ENCODE results near the gene YTHDF1.

The YTHDF1 gene

DNA sequence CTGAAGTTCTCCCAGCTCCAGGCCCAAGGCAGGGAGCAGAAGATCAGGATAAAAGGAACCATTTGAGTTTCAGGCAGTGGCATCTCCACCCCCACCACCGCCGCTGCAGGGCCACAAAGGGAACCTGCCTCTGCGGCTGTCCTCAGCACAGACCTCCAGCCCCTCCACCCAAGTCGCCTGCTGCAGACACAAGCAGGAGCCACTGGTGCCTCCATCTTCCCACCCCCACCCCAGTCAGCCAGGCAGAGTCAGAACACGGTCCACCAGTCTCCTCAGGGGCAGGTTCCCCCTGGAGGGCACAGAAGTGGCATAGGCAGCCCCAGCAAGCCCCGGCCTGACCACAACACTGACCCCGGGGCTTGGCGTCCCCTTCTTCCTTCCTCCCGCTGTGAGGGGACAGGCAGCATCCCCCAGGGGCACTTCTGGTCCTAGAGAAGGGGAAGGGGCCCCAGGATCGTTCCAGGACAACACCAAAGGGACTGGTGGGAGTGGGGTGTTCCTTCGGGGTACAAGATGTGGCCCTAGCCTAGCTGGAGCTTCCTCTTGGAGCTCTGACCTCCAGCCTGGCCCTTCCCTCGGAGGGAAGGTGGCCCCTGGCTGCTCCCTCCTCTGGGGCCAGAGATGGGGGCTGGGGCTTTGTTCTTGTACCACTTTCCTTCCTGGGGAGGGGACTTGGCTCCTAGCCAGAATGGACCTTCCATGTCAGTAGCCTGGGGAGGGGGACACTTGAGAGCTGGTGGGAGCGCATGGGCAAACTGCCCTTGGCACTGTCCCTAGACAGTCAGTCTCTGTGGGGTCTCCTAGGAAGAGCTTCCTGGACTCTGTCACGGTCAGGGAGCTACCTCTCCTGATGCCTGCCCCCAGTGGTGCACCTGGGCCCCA lies 36.0 kb downstream of the YTHDF1 start:
- ATAC-seq: no peak
- H3K27ac Mint-ChIP-seq: no peak overlapping the region
- no peaks in the 10 kb centered on the region for H3K9me3 Mint-ChIP-seq
- H3K4me3 Mint-ChIP-seq: peak overlapping the region; percentile 53
- H3K4me1 Mint-ChIP-seq: peaks cover 28% of the 10 kb centered on the region
- H3K36me3 Mint-ChIP-seq: peaks cover 10% of the 10 kb centered on the region
- DNase-seq (ENCODE audit: low spot score in 2 of 2): no peak

DNA sequence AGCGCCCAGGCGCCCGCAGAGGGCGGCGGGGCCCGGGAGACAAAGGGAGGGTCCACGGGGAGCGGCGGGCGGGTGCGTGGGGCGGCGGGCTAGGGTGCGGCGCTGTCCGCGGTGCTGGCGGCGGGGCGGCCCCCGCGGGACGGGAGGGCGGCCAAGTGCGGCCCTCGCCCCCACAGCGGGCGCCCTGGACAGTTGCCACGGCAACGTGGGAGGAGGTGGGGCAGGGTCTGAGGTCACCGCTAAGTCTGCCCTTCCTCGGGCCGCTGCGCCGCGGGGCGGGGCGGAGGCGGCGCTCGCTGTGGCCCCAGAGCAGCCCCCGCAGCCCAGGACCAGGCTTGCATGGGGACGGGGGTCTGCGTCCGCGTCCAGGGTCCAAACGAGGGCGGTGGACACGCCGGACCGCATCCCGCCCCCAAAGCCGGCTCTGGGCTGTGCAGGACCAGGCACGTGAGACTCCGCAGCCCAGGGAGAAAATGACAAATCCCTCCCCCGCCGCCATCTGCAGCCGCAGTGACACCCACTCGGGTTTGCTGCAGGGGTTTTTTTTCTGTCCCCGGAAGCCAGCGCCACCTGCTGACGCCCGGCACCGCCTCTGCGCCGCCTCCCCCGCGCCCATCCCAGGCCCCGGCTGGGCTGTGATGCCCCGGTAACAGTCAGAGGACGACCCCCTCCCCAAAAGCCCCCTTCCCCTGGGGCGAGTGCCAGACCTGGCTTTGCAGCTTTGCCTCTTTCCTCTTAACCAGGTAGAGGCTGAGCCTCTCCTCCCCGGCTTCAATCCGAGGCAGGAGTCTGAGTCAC lies 36.8 kb downstream of the YTHDF1 start:
- Mint-ChIP-seq H3K9me3 (no peaks in the 10 kb centered on the region), H3K36me3 (peaks cover 10% of the 10 kb centered on the region)

DNA sequence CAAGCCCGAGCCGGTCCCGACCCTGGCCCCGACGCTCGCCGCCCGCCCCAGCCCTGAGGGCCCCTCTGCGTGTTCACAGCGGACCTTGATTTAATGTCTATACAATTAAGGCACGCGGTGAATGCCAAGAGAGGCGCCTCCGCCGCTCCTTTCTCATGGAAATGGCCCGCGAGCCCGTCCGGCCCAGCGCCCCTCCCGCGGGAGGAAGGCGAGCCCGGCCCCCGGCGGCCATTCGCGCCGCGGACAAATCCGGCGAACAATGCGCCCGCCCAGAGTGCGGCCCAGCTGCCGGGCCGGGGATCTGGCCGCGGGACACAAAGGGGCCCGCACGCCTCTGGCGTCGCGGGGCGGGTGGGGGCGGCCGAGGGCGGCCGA lies 37.5 kb downstream of the YTHDF1 start:
- no peak overlapping the region for H3K27ac Mint-ChIP-seq
- ATAC-seq: no peak
- peaks cover 28% of the 10 kb centered on the region for H3K4me1 Mint-ChIP-seq
- DNase-seq (ENCODE audit: low spot score in 2 of 2): no peak
- H3K9me3 Mint-ChIP-seq: no peaks in the 10 kb centered on the region
- no peak overlapping the region for H3K4me3 Mint-ChIP-seq
- peaks cover 10% of the 10 kb centered on the region for H3K36me3 Mint-ChIP-seq

More for the DNA sequence above, 36.8 kb downstream of the YTHDF1 start:
- Mint-ChIP-seq H3K27ac (no peak overlapping the region), H3K4me3 (peak overlapping the region; percentile 53), H3K4me1 (peaks cover 28% of the 10 kb centered on the region)
- DNase-seq (ENCODE audit: low spot score in 2 of 2) (peak; percentile 57 to 81), ATAC-seq (peak; percentile 62)

DNA sequence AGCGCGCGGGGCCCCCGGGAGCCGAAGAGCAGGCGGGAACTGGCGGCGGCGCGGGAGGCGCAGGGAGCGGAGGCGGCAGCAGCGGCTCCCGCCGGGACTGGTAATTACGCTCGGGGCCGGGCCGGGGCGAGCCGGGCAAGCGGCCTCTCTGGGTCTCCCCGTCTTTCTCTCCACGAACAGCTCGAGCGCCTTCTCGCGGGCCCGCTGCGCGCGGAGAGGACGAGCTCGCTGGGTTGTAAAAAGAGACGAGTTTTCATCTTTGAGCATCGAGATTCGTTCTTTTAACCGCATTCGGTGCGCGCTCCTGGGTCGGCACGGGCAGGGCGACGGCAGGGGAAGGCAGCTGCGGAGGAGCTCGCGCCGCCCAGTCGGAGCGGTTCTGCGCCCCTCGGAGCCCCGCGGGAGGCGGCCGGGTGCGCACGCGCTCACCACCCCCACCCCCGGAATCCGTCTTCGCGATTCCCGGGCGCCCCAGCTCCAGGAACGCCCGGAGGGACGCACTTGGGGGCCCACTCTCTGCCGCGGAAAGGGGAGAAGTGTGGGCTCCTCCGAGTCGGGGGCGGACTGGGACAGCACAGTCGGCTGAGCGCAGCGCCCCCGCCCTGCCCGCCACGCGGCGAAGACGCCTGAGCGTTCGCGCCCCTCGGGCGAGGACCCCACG lies 38.0 kb downstream of the YTHDF1 start:
- ATAC-seq (no peak), DNase-seq (ENCODE audit: low spot score in 2 of 2) (no peak)
- no peaks in the 10 kb centered on the region for H3K9me3 Mint-ChIP-seq
- H3K36me3 Mint-ChIP-seq: peaks cover 10% of the 10 kb centered on the region
- no peak overlapping the region for H3K27ac Mint-ChIP-seq
- H3K4me3 Mint-ChIP-seq: peak overlapping the region; percentile 43
- peaks cover 28% of the 10 kb centered on the region for H3K4me1 Mint-ChIP-seq

DNA sequence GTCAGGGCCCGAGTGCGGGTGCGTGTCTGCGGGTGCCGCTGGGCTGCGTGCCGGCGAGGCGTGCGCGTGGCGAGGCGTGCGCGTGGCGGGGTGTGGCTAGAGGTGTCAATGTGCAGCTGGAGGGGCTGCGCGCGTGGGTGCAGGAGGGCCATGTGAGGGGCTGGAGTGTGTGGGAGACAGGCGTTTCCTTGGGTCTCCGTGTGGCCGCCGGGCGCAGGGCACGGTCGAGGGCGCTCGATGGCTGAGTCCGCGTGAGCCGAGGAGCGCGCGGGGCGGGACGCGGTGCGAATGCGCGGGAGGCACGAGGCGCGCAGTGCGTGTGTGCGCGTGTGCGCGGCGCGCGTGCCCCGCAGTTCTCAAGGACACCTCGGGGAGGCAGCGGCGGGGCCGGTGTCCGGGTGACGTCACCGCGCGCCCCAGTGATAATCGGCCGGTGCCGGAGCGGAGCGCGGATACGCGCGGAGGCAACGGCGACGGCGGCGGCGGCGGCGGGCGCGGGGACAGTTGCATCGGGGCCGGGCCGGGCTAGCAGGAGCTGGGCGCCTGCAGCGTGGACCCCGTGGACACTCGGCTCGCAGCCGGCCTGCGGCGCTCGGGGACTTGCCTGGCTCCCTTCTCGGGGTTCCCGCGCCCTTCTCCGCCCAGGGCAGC lies 38.7 kb downstream of the YTHDF1 start:
- Mint-ChIP-seq H3K27ac (no peak overlapping the region), H3K4me1 (peaks cover 28% of the 10 kb centered on the region), H3K4me3 (peak overlapping the region; percentile 49), H3K9me3 (no peaks in the 10 kb centered on the region), H3K36me3 (peaks cover 10% of the 10 kb centered on the region)
- DNase-seq (ENCODE audit: low spot score in 2 of 2) (no peak), ATAC-seq (no peak)

DNA sequence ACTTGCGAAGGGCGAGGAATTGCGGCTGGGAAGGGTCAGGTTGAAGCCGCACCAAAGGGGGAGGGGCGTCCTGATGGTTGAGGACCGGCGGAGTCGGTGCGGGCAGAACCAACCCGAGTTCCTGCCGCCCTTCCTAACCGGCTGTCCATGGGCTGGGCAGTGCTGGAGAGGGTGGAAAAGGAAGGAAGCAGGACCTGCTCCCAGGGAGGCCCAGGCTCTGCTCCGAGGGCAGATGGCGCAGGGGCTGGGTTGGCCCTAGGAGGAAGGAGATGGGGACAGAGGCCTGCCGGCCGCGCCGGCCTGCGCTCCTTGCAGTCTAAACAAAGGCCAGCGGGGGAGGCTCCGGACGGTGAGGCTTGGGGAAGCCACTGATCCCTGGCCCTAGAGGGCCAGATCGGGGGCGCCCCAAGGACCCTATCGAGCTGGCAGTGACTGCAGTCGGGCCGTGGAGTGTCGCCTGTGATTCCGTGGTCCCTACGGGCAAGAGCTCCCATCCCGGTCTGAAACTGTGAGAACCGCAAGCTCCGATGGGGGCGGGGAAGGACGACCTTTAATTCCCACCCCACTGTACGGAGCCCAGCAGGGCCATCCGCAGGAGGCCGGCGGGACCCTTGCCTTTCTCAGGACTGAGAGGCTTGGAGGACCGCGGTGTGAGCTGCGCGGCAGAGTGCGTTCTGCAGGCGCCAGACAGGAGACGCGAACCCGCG lies 39.4 kb downstream of the YTHDF1 start:
- peak overlapping the region; percentile 49 for H3K4me3 Mint-ChIP-seq
- peak overlapping the region; percentile 26 for H3K27ac Mint-ChIP-seq

DNA sequence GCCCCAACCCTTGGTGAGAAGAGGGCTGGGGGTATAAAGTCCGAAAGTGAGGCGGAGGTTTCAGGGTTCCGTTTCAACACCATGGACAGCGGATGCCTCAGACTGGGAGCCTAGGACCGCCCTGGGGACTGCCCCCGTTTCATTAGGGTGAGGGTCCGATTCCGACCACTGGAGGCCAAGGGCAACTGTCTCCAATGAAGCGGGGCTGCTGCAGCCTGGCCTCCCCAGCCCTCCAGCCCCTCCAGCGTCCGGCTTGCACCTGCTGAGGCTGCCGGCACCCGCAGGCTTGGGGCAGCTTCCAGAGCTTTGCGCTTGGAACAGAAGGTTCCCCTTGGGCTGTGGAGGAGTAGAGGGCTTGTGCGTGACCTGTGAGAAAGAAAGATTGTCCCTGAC lies 39.9 kb downstream of the YTHDF1 start:
- Mint-ChIP-seq H3K4me1 (peaks cover 28% of the 10 kb centered on the region), H3K36me3 (peaks cover 10% of the 10 kb centered on the region), H3K4me3 (peak overlapping the region; percentile 49), H3K9me3 (no peaks in the 10 kb centered on the region), H3K27ac (peak overlapping the region; percentile 26)
- no peak for DNase-seq (ENCODE audit: low spot score in 2 of 2)
- ATAC-seq: no peak

More for the DNA sequence above, 39.4 kb downstream of the YTHDF1 start:
- H3K36me3 Mint-ChIP-seq: peaks cover 10% of the 10 kb centered on the region
- no peaks in the 10 kb centered on the region for H3K9me3 Mint-ChIP-seq
- no peak for ATAC-seq
- no peak for DNase-seq (ENCODE audit: low spot score in 2 of 2)
- peaks cover 33% of the 10 kb centered on the region for H3K4me1 Mint-ChIP-seq

DNA sequence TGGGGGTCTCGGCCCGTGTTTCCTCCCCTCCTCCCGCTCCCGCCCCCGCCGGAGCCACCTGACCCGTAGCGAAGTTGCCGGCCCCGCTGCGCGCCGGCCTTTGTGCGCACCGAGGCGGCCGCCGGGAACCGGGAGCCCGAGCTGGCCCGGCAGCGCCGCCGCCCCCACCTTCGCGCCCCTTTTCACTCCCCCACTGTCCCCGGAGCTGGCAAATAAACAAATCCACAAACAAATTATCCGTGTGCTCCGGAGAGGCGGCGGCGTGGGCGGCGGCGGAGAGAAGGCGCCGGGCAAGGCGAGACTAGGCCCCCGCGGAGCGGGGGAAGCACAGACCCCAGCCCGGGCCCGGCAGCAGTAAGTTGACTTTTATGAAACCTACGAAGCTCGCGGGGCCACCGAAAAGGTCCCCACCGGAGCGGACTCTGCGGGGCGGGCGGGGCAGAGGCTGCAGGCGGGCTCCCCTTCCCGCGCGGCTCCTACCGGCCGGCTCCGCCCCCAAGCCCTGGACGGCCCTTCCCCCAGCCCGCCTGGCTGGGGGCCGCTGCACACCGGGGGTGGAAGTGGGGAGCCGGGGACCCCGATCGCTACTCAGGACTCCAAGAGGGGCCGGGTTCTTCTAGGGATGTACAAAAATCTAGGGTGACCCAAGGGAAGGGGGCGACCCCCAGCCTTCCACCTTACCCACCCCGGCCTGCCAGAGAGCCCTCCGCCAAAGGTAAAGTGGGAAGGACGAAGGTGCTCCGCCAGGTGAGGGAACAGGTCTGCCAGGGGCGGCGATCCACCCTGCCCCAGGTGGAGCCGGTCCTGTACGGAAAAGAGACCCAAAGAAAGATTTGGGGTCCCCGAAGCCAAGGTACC lies 40.7 kb downstream of the YTHDF1 start:
- no peak for ATAC-seq
- Mint-ChIP-seq H3K27ac (no peak overlapping the region), H3K4me3 (no peak overlapping the region), H3K36me3 (peaks cover 10% of the 10 kb centered on the region), H3K9me3 (no peaks in the 10 kb centered on the region), H3K4me1 (peaks cover 22% of the 10 kb centered on the region)
- no peak for DNase-seq (ENCODE audit: low spot score in 2 of 2)

DNA sequence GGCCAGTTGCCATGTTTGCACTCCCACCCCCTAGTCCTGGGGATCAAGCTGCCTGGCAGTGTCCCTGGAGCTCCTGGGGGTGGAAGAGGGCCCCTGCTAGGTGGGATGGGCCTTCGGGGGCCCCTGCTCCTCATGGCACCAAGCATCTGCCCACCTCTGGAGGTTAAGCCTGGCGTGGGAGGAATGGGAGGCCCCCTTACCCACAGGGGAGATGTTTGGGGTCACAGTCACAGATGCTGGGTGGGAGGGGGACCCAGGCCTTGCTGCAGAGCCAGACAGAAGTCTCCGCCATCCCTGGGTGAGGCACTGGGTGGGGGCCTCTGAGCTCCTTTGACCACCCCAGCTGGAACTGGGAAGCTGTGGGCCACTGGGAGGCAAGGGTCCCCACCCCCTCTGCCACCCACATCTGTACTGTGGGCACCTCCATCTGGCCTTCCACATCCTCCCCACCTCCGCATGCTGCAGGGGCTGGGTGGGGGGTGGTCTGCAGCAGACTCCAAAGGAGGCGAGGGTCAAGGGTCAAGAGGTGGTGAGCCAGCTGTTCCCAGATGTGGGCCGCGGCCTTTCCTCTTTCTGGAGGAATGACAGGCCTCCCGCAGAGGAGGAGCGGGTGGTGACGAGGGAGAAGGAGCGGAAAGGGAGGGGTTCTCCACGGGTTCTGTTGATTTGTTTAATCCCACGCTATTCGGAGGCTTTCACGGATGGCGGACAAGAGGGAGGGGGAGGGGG lies 41.5 kb downstream of the YTHDF1 start:
- Mint-ChIP-seq H3K4me1 (peaks cover 14% of the 10 kb centered on the region), H3K9me3 (no peaks in the 10 kb centered on the region), H3K27ac (no peak overlapping the region), H3K36me3 (peaks cover 10% of the 10 kb centered on the region), H3K4me3 (no peak overlapping the region)
- no peak for DNase-seq (ENCODE audit: low spot score in 2 of 2)
- ATAC-seq: no peak

DNA sequence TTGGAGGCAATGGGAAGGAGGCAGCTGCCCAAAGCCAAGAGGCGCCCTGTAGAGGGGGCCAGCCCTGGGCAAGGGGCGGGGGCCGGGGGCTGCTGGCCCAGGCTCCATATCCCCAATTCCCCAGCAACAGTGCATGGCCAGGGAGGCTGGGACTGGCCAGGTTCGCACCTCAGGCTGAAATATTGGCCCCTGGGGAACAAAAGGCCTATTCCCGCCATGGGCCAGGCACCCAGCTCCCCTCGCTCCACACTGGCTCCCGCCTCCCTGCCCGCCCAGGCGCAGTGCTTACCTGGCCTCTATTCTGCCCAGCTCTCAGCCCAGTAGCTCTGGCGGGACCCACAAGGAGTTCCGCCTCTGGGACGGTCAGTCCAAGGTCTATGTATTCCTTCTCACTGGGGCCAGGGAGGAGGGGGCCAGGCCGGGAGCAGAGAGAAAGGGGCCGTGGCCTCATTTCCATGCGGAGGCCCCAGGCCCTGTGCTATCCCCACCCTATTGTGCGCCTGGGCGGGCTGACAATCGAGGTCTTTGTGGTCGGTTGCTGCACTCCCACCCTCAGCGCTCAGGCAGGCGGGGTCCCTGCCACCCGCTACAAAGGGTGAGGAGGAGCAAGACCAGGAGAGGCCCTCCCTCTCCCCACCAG lies 42.3 kb downstream of the YTHDF1 start:
- Mint-ChIP-seq H3K9me3 (no peaks in the 10 kb centered on the region), H3K4me3 (no peak overlapping the region), H3K4me1 (peaks cover 12% of the 10 kb centered on the region), H3K36me3 (peaks cover 10% of the 10 kb centered on the region), H3K27ac (no peak overlapping the region)
- ATAC-seq (no peak), DNase-seq (ENCODE audit: low spot score in 2 of 2) (no peak)

DNA sequence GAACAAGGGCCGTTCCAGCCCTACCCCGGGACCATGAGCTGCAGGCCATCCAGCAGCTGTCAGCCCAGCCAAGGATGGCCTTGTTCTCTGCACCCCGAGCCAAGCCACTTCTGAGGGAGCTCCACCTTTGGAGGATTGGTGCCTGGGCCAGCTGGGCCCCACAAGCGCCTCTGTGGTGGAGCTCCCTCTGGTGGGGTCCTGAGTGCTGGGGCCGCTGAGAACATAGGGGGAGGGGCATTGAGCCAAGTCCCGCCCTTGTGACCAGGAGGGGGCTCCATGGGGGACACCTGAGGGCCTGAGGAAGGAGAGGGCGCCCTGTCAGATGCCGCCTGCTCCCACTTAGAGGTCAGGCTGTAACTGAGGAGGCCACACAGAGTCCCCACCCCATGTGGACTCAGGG lies 43.2 kb downstream of the YTHDF1 start:
- peaks cover 12% of the 10 kb centered on the region for H3K4me1 Mint-ChIP-seq
- ATAC-seq (no peak), DNase-seq (ENCODE audit: low spot score in 2 of 2) (no peak)
- H3K9me3 Mint-ChIP-seq: no peaks in the 10 kb centered on the region
- no peak overlapping the region for H3K27ac Mint-ChIP-seq
- H3K36me3 Mint-ChIP-seq: peaks cover 10% of the 10 kb centered on the region
- H3K4me3 Mint-ChIP-seq: no peak overlapping the region

DNA sequence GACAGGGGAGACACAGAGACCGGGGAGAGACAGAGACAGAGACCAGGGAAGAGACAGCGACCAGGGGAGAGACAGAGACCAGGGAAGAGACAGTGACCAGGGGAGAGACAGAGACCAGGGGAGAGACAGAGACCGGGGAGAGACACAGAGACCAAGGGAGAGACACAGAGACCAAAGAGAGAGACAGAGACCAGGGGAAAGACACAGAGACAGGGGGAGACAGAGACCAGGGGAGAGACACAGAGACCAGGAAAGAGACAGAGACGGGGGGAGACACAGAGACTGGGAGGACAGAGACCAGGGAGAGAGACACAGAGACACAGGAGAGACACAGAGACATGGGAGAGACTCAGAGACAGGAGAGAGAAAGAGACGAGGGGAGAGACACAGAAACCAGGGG lies 43.9 kb downstream of the YTHDF1 start:
- ATAC-seq (no peak), DNase-seq (ENCODE audit: low spot score in 2 of 2) (no peak)
- no peak overlapping the region for H3K27ac Mint-ChIP-seq
- H3K4me3 Mint-ChIP-seq: no peak overlapping the region
- H3K9me3 Mint-ChIP-seq: no peaks in the 10 kb centered on the region
- H3K4me1 Mint-ChIP-seq: peaks cover 12% of the 10 kb centered on the region
- peaks cover 10% of the 10 kb centered on the region for H3K36me3 Mint-ChIP-seq

DNA sequence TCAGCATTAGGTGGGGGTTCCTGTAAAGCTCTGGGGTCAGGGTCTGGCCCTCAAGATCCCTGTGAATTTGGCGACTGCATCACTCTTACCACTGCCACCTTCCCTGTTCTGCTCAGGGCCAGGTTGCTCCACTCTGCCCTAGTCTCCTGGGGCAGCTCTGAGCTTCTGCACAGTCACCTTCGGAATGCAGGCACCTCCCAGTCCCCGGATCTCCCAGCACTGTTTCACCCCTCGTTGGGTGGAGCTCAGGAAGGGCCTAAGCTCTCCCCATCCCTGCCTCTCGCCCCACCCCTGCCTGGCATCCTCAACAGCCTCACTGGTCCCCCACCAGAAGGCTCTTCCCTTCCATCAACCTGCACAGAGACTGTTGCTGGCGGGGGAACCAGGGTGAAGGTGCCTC lies 46.2 kb downstream of the YTHDF1 start:
- Mint-ChIP-seq H3K4me1 (peaks cover 6% of the 10 kb centered on the region), H3K4me3 (no peak overlapping the region), H3K9me3 (no peaks in the 10 kb centered on the region), H3K36me3 (no peaks in the 10 kb centered on the region), H3K27ac (no peak overlapping the region)
- DNase-seq (ENCODE audit: low spot score in 2 of 2) (no peak), ATAC-seq (no peak)
